ENCODE data around the gene SOX18. TPM values are rescaled to one million over a fixed set of nuclear protein-coding genes. Genes with fewer than 3 reads are reported as not detected.
A peak's percentile ranks its signal among the peaks of the same experiment; 100 is the strongest.

The SOX18 gene
- total and polyA plus RNA-seq, 2 experiments from 2014 or later: 0.21 TPM; not detected in 1

DNA sequence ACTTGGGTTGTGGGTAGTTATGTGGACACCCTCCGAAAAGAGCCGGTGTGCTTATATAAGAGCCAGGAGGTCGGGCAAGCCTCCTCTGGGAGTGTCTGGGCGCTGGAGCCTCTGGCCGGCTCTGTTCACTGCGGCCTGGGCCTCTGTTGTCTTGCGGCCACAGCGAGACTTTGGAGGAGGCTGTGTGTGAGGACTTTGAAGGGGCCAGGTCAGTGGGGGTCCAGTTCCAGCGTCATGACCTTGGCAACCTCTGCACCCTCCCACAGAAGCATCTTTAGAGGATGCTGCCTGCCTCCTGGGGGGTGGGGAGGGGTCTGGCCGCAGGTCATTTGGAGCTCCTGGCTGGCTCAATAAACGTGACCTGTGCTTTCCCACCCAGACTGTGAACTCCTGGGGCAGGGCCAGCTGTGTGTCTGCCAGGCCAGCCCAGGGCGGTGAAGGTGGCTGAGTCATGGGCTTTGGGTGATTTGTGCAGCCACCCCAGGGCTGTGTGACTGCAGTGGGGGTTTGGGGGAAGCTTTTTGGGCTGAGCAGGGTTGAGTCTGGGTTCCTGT, 14.8 kb upstream of the SOX18 start:
- Histone ChIP-seq H3K4me3 (peak overlapping the region; percentile 85), H2AFZ (no peak overlapping the region), H3K79me2 (replicated peaks; ENCODE audit: insufficient read depth) (no peaks in the 10 kb centered on the region), H3K4me2 (peak overlapping the region; percentile 85), H3F3A (replicated peaks; ENCODE audit: low read depth) (peaks cover 6% of the 10 kb centered on the region; the same call in 1 of the 2 replicates), H3K4me1 (ENCODE audit: insufficient read depth) (peaks cover 17% of the 10 kb centered on the region; the same call in 1 of the 2 replicates), H3K27ac (ENCODE audit: low read depth) (no peak overlapping the region), H3K36me3 (ENCODE audit: insufficient read depth) (no peaks in the 10 kb centered on the region), H3K27me3 (ENCODE audit: insufficient read depth) (no peaks in the 10 kb centered on the region), H4K20me1 (replicated peaks; ENCODE audit: insufficient read depth) (no peaks in the 10 kb centered on the region), H3K9me2 (ENCODE audit: insufficient read depth) (no peaks in the 10 kb centered on the region)
- Mint-ChIP-seq H3K4me3 (peak overlapping the region; percentile 82), H3K4me1 (peaks cover 34% of the 10 kb centered on the region), H3K27ac (no peak overlapping the region), H3K36me3 (ENCODE audit: low read depth) (no peaks in the 10 kb centered on the region), H3K27me3 (ENCODE audit: insufficient read depth, low read depth, poor library complexity) (peaks cover 14% of the 10 kb centered on the region), H3K9me3 (no peaks in the 10 kb centered on the region)
- DNase-seq (ENCODE audit: low spot score) (no peak), ATAC-seq (no peak)
- TF ChIP-seq JUNB (IDR thresholded peaks at IDR 0.05; ENCODE audit: unreplicated experiment) (no peak), POLR2AphosphoS5 (IDR thresholded peaks at IDR 0.05; ENCODE audit: low read depth) (no peak), ZNF462 (CRISPR knock-in tag; IDR thresholded peaks at IDR 0.05) (no peak), NANOG (IDR thresholded peaks at IDR 0.05; ENCODE audit: borderline replicate concordance) (no peak), CREB1 (CRISPR knock-in tag; IDR thresholded peaks at IDR 0.05; ENCODE audit: low read depth) (no peak), EZH2 (IDR thresholded peaks at IDR 0.05; ENCODE audit: low read depth, unreplicated experiment) (no peak), ZNF331 (CRISPR knock-in tag; IDR thresholded peaks at IDR 0.05; ENCODE audit: low read depth) (no peak)
- TF ChIP-seq, protein P1, sequence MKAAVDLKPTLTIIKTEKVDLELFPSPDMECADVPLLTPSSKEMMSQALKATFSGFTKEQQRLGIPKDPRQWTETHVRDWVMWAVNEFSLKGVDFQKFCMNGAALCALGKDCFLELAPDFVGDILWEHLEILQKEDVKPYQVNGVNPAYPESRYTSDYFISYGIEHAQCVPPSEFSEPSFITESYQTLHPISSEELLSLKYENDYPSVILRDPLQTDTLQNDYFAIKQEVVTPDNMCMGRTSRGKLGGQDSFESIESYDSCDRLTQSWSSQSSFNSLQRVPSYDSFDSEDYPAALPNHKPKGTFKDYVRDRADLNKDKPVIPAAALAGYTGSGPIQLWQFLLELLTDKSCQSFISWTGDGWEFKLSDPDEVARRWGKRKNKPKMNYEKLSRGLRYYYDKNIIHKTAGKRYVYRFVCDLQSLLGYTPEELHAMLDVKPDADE (IDR thresholded peaks at IDR 0.05): no peak

Data from GM23338 (cell line).